BE2C (cell line): ENCODE results near the gene SHROOM1.

Experiments used
- DNase-seq: peaks from one replicate; pipeline ENCODE4 v3.0.0-alpha.2; 2020
- H3K27me3 ChIP-seq: fragments of 250-450 bp; sonication (Bioruptor Pico); 2 replicates; pipeline ENCODE4 v1.5.1; 2020; ENCODE audit warnings: mild to moderate bottlenecking
- H3K36me3 ChIP-seq: fragments of 250-450 bp; sonication (Bioruptor Pico); 2 replicates; pipeline ENCODE4 v1.5.1; 2020; ENCODE audit warnings: mild to moderate bottlenecking
- H3K4me1 ChIP-seq: fragments of 250-450 bp; sonication (Bioruptor Pico); 2 replicates; pipeline ENCODE4 v1.5.1; 2020
- H3K4me3 ChIP-seq: 2 replicates; pipeline ENCODE4 v1.5.1; 2011; ENCODE audit warnings: low read depth, low read length
- H3K9me3 ChIP-seq: fragments of 250-450 bp; sonication (Bioruptor Pico); 2 replicates; pipeline ENCODE4 v1.5.1; 2020
- TF ChIP-seq, protein P1 (sequence below): IDR thresholded peaks from 2 replicates; pipeline ENCODE4 v1.5.1; 2012; ENCODE audit warnings: mild to moderate bottlenecking, low read depth, low read length

Gene SHROOM1

DNA sequence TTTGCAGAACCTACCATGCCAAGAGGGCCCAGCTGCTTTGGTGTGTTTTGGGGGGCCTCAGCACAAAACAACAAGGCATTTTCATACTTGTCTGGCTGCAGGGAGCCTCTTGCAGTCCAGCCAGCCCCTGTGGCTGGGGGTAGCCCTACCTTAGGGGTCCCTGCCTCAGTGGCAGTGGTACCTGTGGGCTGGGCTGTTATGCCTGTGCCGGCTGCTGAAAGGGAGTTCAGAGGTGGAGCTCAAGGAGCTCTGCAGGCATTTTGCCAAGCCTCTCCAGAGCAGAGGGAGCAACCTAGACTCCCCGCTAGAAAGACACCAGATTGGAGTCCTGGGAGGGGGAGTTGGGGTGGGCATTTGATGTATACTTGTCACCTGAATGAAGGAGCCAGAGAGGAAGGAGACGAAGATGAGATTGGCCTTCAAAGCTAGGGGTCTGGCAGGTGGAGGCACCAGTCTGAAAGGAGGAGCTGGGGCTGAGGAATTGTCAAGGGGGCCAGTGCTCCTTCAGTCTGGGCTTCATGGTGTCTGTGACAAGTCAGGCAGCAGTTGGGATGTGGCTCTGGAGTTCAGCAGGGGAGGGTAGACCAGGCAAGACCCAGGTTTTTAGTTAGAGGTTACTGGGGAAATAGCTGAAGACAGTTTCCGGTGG, 1.5 kb downstream of the SHROOM1 start:
- Histone ChIP-seq H3K4me1 (no peaks in the 10 kb centered on the region), H3K4me3 (peak overlapping the region; percentile 59; the same call in 1 of the 2 replicates), H3K27me3 (no peaks in the 10 kb centered on the region), H3K9me3 (no peaks in the 10 kb centered on the region), H3K36me3 (no peaks in the 10 kb centered on the region)
- no peak for DNase-seq
- TF ChIP-seq, protein P1, sequence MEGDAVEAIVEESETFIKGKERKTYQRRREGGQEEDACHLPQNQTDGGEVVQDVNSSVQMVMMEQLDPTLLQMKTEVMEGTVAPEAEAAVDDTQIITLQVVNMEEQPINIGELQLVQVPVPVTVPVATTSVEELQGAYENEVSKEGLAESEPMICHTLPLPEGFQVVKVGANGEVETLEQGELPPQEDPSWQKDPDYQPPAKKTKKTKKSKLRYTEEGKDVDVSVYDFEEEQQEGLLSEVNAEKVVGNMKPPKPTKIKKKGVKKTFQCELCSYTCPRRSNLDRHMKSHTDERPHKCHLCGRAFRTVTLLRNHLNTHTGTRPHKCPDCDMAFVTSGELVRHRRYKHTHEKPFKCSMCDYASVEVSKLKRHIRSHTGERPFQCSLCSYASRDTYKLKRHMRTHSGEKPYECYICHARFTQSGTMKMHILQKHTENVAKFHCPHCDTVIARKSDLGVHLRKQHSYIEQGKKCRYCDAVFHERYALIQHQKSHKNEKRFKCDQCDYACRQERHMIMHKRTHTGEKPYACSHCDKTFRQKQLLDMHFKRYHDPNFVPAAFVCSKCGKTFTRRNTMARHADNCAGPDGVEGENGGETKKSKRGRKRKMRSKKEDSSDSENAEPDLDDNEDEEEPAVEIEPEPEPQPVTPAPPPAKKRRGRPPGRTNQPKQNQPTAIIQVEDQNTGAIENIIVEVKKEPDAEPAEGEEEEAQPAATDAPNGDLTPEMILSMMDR, result no peak

DNA sequence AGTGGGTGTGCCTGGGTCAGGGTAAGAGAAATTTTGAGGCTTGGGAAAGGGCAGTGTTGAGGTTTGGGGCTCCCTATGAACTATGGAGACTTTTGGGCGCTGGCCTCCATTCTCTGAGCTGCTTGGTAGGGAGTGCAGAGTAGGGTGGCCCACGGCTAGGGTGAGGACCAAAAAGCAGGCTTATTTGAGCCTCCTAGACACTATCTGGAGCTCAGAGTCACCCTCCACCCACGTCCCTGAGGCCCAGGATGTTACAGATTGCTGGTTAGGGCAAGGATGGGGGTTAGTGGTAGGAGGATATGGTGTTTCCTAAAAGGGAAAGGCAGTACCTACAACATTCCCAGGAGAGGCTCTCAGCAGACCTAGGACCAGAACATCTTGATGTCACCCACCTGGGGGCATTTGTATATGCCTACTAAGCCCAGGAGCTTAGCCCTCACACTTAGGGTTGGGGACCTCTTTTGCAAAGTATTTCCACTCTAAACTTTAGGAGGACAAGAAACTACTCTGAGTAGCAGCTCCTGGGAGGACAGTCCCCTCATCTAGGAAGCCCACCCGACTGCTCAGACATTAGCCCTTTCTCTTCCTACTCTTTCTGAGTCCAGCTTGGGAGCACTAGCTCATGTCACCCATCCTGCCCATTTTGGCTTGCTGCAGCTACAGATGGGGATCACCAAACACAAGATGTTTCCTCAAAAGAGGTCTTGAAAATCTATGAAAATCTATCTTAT, 2.3 kb downstream of the SHROOM1 start:
- Histone ChIP-seq H3K27me3 (no peaks in the 10 kb centered on the region), H3K9me3 (no peaks in the 10 kb centered on the region), H3K36me3 (no peaks in the 10 kb centered on the region), H3K4me3 (no peak overlapping the region), H3K4me1 (no peaks in the 10 kb centered on the region)
- no peak for DNase-seq
- TF ChIP-seq, protein P1, result no peak

DNA sequence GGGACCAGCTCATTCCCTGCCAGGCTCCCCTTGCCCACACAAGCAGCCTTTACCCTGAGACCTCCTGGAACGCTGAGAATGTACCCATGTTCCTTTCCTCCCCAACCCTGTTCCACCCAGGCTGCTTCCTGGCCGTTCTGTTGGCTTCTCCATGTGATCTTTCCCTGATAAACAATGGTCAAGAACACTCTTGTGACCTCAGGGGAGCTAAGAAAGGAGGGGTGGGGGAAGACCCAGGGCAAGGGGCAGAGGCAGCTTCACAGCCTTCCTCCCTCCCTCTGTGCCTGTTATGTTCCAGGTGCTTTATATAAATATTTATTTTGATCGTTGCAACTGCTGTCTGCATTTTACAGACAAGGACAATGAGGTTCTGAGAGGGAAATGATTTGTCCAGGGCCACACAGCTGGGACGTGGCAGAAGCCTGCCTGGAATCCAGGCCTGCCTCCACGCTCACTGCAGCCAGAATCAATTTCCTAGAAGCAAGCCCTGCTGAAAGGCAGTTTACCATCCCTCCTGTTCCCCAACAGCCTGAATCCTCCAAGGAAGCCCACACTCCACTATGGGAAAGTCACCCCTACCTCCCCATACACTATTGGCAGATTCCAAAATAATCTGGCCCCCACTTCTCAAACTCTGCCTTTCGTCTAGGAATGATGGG, 3.9 kb downstream of the SHROOM1 start:
- no peaks in the 10 kb centered on the region for H3K4me1 ChIP-seq
- H3K4me3 ChIP-seq, result no peak overlapping the region
- no peaks in the 10 kb centered on the region for H3K36me3 ChIP-seq
- no peaks in the 10 kb centered on the region for H3K9me3 ChIP-seq
- TF ChIP-seq, protein P1, result no peak
- no peaks in the 10 kb centered on the region for H3K27me3 ChIP-seq
- no peak for DNase-seq

DNA sequence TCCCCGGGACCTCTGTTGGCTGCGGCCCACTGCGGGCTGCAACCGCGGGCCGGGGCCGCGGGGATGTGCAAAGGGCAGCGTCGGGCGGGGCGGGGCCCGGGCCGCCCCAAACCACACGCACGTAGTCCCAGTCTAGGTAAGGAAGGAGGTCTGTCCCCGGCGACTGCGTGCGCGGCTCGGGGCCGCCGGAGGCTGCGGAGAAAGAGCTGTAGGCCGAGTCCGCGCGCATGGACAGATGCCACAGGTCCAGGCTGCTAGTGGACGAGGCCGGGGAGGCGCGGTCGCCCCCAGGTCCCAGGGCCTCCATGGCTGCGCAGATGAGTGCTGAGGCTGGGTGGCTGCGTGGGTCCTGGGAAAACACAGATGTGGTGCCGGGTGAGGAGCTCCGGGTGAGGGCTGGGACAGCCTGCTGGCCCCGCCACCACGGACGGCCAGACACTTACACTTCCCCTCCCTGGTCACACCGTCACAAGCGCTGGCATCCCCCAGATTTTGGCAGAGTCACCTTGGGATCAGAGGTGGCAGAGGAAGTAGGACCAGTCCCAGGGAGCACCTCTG, 4.5 kb downstream of the SHROOM1 start:
- Histone ChIP-seq H3K36me3 (no peaks in the 10 kb centered on the region), H3K27me3 (no peaks in the 10 kb centered on the region), H3K4me1 (no peaks in the 10 kb centered on the region), H3K4me3 (no peak overlapping the region), H3K9me3 (no peaks in the 10 kb centered on the region)
- no peak for DNase-seq
- TF ChIP-seq, protein P1, result no peak

DNA sequence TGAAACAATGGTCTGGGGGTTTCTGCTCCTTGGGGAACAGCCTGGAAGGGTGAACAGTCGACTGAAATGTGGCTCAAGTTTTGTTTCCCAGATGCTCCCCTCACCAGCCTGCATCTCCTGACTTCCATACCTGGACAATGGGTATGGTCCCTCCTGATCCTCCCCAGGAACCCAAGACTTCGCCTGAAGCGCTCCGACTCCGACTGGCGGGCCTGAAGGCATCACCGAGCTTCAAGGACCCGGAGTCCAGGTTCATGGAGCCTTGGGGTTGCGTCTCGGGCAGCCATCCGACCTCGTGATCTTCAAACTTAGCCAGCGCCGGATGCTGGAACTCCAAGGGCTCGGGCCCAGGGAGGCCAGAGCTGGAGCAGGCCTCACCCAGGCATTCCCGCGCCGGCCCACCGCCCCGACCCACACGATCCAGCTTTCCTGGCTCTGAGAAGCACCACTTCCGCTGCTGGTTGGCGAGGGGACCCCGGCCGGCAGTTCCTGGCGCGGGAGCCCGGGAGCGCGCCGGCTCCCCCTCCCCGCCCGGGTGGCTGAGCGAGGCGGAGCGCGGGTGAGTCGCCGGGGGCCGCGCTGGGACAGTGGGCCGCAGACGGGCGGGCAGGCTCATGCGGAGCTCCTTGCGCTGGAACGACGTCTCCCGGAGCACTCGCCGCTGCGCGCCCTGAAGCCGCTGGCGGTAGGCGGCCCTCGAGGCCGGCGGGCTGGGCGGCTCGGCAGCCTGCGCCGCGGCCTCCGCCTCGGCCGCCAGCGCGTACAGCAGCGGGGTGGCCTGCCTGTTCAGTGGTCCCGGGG, 5.2 kb downstream of the SHROOM1 start:
- H3K9me3 ChIP-seq, result no peaks in the 10 kb centered on the region
- no peaks in the 10 kb centered on the region for H3K36me3 ChIP-seq
- TF ChIP-seq, protein P1, result no peak
- no peak for DNase-seq
- no peaks in the 10 kb centered on the region for H3K4me1 ChIP-seq
- no peaks in the 10 kb centered on the region for H3K27me3 ChIP-seq
- no peak overlapping the region for H3K4me3 ChIP-seq
